Measurements from ENCODE around the gene IGF2BP1. TPM values are rescaled to one million over a fixed set of nuclear protein-coding genes. Genes with fewer than 3 reads are reported as not detected.

Gene IGF2BP1
- total RNA-seq, 6 experiments from 2014 or later = 26.5 to 65.4 (median 60.0) TPM

DNA sequence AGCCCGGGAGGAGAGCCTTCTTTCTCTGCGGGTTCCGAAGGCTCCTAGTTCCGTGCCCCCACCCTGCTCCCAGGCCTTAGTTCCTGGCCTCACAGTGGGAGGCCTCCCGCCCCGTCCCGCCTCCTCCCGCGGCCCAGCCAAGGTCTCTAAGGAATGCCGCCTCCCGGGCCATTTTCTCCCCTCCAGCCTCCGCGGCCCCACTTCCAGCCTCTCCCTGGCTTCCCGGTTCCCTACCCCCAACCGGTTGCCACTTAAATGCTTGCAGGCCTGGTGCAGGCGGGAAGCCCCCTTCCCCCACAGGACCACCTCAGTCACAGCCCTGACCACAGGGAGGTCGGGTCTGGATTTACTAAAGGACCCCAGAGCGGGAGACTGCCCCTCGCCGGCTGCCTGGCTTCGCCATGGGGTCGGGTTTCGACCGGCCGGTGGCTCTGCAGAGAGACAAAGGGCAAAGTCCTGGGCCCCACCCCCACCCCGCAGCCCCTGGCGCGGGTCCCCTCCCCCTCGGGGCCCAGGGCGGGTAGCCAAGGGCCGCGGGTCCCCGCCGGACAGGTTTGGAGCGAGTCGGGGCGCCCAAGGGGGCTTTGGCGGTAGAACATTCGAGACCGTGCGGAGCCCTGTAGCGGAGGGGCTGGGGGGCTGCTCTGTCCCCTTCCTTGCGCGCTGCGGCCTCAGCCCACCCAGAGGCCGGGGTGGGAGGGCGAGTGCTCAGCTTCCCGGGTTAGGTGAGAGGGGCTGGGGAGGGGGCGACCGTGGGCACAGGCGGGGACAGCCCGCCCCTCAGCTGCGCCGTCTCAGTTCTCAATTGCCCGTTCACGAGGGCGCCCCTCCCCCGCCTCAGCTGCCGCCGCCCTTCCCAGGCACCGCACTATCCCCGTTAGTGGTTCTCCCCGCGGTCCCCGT is 16.4 kb downstream of the IGF2BP1 start:
- H3K36me3 Mint-ChIP-seq (ENCODE audit: low read depth) = no peaks in the 10 kb centered on the region; the same call in 1 of the 2 replicates
- H3K27ac Mint-ChIP-seq = peak overlapping the region; percentile 38; the same call in 1 of the 2 replicates
- TF ChIP-seq, protein P1, sequence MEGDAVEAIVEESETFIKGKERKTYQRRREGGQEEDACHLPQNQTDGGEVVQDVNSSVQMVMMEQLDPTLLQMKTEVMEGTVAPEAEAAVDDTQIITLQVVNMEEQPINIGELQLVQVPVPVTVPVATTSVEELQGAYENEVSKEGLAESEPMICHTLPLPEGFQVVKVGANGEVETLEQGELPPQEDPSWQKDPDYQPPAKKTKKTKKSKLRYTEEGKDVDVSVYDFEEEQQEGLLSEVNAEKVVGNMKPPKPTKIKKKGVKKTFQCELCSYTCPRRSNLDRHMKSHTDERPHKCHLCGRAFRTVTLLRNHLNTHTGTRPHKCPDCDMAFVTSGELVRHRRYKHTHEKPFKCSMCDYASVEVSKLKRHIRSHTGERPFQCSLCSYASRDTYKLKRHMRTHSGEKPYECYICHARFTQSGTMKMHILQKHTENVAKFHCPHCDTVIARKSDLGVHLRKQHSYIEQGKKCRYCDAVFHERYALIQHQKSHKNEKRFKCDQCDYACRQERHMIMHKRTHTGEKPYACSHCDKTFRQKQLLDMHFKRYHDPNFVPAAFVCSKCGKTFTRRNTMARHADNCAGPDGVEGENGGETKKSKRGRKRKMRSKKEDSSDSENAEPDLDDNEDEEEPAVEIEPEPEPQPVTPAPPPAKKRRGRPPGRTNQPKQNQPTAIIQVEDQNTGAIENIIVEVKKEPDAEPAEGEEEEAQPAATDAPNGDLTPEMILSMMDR (IDR thresholded peaks at IDR 0.05) = no peak
- H3K27me3 Mint-ChIP-seq (ENCODE audit: insufficient read depth) = peaks cover 28% of the 10 kb centered on the region
- H3K4me1 Mint-ChIP-seq (ENCODE audit: low read depth) = peaks cover 46% of the 10 kb centered on the region
- peak overlapping the region; percentile 74; the same call in 1 of the 2 replicates for H3K4me3 Mint-ChIP-seq
- no peaks in the 10 kb centered on the region for H3K9me3 Mint-ChIP-seq
- DNase-seq = no peak

DNA sequence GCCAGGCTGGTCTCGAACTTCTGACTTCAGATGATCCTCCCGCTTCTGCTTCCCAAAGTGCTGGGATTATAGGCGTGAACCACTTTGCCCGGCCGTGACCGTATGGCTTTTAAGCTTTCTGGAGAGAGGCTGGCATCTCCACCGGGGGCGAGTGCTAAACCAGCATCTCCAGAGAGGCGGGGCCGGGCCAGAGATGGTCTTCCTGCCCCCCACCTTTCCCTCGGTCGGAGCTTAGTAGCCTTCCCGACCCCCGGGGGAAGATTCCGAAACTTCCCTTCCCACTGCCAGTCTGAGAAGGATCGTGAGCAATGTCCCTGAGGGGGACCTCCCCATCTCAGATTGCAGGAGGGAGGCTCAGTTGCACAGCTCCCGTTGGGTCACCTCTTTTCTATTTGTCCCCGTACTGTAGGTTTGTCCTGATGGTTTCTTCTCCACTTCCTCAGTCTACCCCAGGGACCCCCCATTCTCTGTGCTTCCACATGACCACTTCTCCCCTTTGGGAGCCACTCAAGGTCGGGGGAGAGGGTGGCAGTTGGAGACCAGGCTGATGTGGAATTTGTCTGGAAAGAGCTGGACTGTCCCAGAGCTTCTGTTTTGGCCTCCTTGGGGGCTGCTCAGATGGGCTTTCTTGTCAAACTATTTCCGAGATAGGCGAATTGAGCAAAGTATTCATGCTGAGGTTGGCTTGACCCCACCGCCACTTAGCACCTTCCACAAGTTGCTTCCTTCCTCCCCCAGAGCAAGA is 18.2 kb downstream of the IGF2BP1 start:
- peaks cover 44% of the 10 kb centered on the region for H3K4me1 Mint-ChIP-seq (ENCODE audit: low read depth)
- DNase-seq = no peak
- H3K4me3 Mint-ChIP-seq = no peak overlapping the region; the same call in 1 of the 2 replicates
- peaks cover 25% of the 10 kb centered on the region for H3K27me3 Mint-ChIP-seq (ENCODE audit: insufficient read depth)
- TF ChIP-seq, protein P1 (IDR thresholded peaks at IDR 0.05) = no peak
- no peaks in the 10 kb centered on the region for H3K9me3 Mint-ChIP-seq
- H3K27ac Mint-ChIP-seq = peak overlapping the region; percentile 63
- H3K36me3 Mint-ChIP-seq (ENCODE audit: low read depth) = no peaks in the 10 kb centered on the region; the same call in 1 of the 2 replicates

DNA sequence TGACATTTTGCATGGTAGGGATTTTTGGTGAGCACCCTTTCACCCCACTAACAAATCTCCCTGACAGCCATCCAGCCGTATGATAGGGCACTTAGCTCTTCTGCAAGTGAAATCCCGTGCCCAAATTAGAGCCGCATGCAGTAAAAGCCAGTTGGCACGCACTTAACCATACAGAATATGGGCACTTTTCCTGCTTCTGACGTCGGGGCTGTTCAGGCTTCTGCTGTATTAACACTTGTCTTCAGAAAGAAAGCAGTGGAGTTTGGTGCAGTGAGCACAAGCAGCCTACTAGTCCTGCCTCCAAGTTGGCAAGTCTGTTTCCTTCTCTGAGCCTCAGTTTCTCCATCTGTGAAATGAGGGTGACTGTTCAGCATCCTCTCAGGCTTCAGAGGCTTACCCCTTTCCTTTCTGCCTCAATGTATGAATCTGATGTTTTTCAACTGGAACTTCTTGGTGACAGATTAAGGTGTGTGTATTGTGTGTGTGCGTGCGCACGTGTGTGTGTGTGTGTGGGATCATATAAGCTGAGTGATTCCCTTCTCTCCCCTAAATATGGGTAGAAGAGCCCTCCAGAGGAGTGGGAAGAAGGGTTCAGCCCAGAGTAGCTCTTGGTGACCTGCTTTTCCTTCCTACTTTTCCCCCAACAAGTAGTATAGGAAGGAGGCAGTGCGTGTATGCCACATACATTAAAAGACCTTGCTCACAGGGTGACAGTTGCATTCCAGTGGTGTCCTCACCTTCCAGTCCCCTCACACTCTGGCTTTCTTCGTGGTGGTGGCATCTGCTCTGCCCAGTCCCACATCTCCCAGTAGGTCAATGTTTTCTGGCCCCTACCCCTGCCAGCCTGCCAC is 19.0 kb downstream of the IGF2BP1 start:
- H3K9me3 Mint-ChIP-seq = no peaks in the 10 kb centered on the region
- DNase-seq = no peak
- H3K27ac Mint-ChIP-seq = peak overlapping the region; percentile 75
- peak overlapping the region; percentile 27 for H3K4me3 Mint-ChIP-seq
- H3K27me3 Mint-ChIP-seq (ENCODE audit: insufficient read depth) = peaks cover 22% of the 10 kb centered on the region
- peaks cover 52% of the 10 kb centered on the region for H3K4me1 Mint-ChIP-seq (ENCODE audit: low read depth)
- TF ChIP-seq, protein P1 (IDR thresholded peaks at IDR 0.05) = no peak
- H3K36me3 Mint-ChIP-seq (ENCODE audit: low read depth) = no peaks in the 10 kb centered on the region; the same call in 1 of the 2 replicates

DNA sequence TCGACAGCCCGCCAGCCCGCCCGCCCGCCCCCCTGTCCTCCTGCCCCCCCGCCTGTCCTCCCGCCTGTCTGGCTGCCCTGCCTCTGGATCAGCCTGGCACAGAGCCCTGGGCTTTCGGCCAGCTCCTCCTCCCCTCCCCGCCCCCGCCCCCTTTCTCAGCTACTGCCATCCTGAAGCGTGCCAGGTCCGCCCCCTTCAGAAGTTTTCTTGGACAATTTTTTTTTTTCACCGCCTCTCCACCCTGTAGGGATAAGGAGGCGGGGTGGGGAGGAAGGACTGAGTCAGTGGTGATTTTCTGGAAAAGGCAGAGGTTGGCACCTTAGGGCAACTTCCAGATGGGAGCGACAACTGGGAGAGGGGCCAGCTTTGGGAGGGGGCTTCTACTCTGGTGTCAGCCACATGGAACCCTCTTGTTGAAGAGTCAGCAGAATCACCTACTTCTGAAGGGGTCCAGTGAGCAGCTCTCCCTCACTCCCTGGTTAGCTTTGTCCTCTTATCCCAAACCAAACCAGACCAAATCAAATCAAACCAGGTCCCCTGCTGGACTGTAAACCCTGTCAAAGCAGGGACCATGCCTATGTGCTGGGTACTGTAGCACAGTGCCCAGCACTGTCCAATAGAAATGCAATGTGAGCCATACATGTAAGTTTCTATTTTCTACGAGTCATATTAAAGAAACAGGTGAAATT is 19.7 kb downstream of the IGF2BP1 start:
- Mint-ChIP-seq H3K9me3 (no peaks in the 10 kb centered on the region), H3K4me1 (ENCODE audit: low read depth) (peaks cover 59% of the 10 kb centered on the region), H3K27me3 (ENCODE audit: insufficient read depth) (peaks cover 23% of the 10 kb centered on the region), H3K36me3 (ENCODE audit: low read depth) (no peaks in the 10 kb centered on the region; the same call in 1 of the 2 replicates), H3K4me3 (peak overlapping the region; percentile 27; the same call in 1 of the 2 replicates), H3K27ac (peak overlapping the region; percentile 75)
- peak; percentile 45 for DNase-seq
- TF ChIP-seq, protein P1 (IDR thresholded peaks at IDR 0.05) = no peak
